ENCODE results near the gene ISYNA1.

ISYNA1 gene

DNA sequence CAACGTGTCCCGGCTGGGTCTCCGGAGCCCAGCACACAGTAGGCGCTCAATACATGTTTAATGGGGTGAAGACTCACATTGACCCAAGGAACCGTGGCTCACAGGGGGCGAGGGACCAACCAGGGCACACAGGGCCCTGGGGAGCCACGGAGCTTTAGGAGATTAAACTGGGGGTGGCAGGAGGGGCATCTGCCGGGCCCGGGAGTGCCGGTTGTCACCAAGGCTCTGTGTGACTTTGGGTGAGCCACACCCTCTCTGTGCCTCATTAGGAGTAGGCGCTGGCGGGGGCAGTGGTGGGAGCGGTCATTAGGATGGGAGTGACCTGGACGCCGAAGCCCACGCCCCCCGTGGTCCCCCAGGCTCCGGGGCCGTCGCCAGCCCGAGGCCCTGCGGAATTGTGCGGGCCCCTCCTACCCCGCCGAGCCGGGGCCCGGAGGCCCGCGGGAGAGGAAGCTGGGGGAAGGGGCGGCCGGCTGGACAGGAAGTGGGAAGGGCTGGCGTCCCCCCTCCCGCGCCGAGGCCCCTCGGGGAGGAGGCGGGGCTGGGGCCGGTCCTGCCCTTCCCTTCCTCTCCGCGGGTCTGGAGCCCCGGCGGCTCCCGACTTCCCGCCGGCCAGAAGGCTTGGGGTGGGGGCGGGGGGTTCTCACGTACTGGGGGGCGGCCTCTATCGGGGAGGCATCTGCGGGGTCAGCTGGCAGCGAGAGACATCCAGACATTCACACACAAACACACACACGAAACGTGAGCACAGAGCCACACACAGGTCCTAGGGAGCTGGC lies 20.5 kb downstream of the ISYNA1 start:
- Histone ChIP-seq H4K20me1 (ENCODE audit: control insufficient read depth, insufficient read depth, low read depth, low read length) (no peaks in the 10 kb centered on the region), H3K9me2 (replicated peaks; ENCODE audit: control insufficient read depth, low read length) (no peaks in the 10 kb centered on the region), H3K36me3 (ENCODE audit: control insufficient read depth, low read length) (peaks cover 14% of the 10 kb centered on the region), H3F3A (ENCODE audit: control insufficient read depth, insufficient read depth) (peaks cover 36% of the 10 kb centered on the region), H3K4me3 (ENCODE audit: low read length) (peak overlapping the region; percentile 90), H3K27me3 (ENCODE audit: control insufficient read depth, low read length) (no peaks in the 10 kb centered on the region), H3K27ac (ENCODE audit: low read depth, low read length) (peak overlapping the region; percentile 87), H3K4me1 (ENCODE audit: control insufficient read depth, low read length) (peaks cover 67% of the 10 kb centered on the region), H3K79me2 (ENCODE audit: control insufficient read depth, low read length) (peaks cover 30% of the 10 kb centered on the region), H3K4me2 (ENCODE audit: low read length) (peak overlapping the region; percentile 78), H3K9me3 (ENCODE audit: control insufficient read depth, insufficient read depth, low read length) (no peaks in the 10 kb centered on the region)
- no peak for TF ChIP-seq EZH2phosphoT487 (IDR thresholded peaks at IDR 0.05; ENCODE audit: borderline replicate concordance, low read length)
- TF ChIP-seq, protein P1, sequence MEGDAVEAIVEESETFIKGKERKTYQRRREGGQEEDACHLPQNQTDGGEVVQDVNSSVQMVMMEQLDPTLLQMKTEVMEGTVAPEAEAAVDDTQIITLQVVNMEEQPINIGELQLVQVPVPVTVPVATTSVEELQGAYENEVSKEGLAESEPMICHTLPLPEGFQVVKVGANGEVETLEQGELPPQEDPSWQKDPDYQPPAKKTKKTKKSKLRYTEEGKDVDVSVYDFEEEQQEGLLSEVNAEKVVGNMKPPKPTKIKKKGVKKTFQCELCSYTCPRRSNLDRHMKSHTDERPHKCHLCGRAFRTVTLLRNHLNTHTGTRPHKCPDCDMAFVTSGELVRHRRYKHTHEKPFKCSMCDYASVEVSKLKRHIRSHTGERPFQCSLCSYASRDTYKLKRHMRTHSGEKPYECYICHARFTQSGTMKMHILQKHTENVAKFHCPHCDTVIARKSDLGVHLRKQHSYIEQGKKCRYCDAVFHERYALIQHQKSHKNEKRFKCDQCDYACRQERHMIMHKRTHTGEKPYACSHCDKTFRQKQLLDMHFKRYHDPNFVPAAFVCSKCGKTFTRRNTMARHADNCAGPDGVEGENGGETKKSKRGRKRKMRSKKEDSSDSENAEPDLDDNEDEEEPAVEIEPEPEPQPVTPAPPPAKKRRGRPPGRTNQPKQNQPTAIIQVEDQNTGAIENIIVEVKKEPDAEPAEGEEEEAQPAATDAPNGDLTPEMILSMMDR (IDR thresholded peaks at IDR 0.05; ENCODE audit: low read depth, low read length, poor library complexity, severe bottlenecking) = no peak

DNA sequence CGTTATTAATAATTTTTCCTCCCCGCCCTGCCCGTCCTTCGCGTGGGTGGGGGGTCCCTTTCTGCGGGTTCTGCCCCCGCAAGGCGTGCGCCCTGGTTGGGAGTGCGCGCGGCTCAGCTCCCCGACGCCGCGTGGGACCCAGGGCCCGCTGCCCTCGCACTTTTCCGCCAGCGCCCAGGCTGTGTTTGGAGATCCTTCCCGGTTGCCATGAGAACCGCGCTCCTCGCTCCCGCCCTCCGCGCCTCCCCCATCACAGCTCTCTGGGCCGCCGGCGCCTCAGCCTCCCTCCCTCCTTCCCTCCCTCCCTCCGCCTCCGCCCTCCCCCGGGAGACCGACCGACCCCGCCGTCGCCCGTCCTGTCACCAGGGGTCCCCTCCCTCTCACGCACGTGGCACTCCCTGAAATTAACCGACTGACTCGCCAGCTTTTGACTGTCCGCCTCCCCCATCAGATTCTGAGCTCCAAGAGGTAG lies 21.1 kb downstream of the ISYNA1 start:
- peak overlapping the region; percentile 87 for H3K27ac ChIP-seq (ENCODE audit: low read depth, low read length)
- peaks cover 9% of the 10 kb centered on the region for H3K36me3 ChIP-seq (ENCODE audit: control insufficient read depth, low read length)
- no peaks in the 10 kb centered on the region for H4K20me1 ChIP-seq (ENCODE audit: control insufficient read depth, insufficient read depth, low read depth, low read length)
- H3K79me2 ChIP-seq (ENCODE audit: control insufficient read depth, low read length) = peaks cover 24% of the 10 kb centered on the region
- TF ChIP-seq EZH2phosphoT487 (IDR thresholded peaks at IDR 0.05; ENCODE audit: borderline replicate concordance, low read length) = no peak
- TF ChIP-seq, protein P1 (IDR thresholded peaks at IDR 0.05; ENCODE audit: low read depth, low read length, poor library complexity, severe bottlenecking) = no peak
- H3K9me2 ChIP-seq (replicated peaks; ENCODE audit: control insufficient read depth, low read length) = no peaks in the 10 kb centered on the region
- H3K4me3 ChIP-seq (ENCODE audit: low read length) = peak overlapping the region; percentile 90
- H3F3A ChIP-seq (ENCODE audit: control insufficient read depth, insufficient read depth) = peaks cover 31% of the 10 kb centered on the region
- peaks cover 61% of the 10 kb centered on the region for H3K4me1 ChIP-seq (ENCODE audit: control insufficient read depth, low read length)
- H3K27me3 ChIP-seq (ENCODE audit: control insufficient read depth, low read length) = no peaks in the 10 kb centered on the region
- peak overlapping the region; percentile 78 for H3K4me2 ChIP-seq (ENCODE audit: low read length)
- no peaks in the 10 kb centered on the region for H3K9me3 ChIP-seq (ENCODE audit: control insufficient read depth, insufficient read depth, low read length)

DNA sequence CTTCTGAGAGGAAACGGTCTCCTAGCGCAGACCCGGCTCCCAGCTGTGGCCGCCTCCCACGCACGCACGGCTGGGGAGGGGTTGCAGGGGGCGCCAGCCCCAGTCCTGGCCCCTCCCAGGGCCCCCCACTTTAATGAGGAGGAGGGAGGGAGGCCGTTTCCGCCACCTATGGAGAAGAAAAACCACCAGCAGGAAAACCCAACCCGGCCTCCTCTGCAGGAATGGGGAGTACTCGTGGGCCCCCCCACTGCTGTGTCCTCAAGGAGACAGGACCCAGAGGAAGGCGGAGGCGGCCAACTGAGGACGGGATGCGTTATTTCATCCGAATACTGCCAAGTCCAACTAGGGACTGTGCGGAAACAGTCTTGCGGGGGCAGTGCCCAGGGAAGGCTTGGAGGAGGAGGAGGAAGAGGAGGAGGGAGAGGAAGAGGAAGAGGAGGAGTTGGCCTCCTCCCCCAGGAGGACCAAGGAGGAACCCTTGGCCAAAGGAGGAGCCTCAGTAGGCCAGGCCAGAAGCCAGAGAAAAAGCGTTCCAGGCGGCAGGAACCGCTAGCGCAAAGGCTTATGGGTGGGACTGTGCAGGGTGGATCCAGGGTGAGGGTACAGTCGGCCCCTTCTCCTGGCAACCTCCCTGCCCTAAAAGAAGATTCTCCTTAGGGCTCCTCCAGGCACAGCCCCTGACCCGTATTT lies 22.6 kb downstream of the ISYNA1 start:
- Histone ChIP-seq H3F3A (ENCODE audit: control insufficient read depth, insufficient read depth) (peaks cover 25% of the 10 kb centered on the region), H3K27me3 (ENCODE audit: control insufficient read depth, low read length) (no peaks in the 10 kb centered on the region), H3K9me3 (ENCODE audit: control insufficient read depth, insufficient read depth, low read length) (no peaks in the 10 kb centered on the region), H3K79me2 (ENCODE audit: control insufficient read depth, low read length) (peaks cover 9% of the 10 kb centered on the region), H3K4me2 (ENCODE audit: low read length) (peak overlapping the region; percentile 78), H3K27ac (ENCODE audit: low read depth, low read length) (peak overlapping the region; percentile 87), H3K36me3 (ENCODE audit: control insufficient read depth, low read length) (peaks cover 5% of the 10 kb centered on the region), H3K4me1 (ENCODE audit: control insufficient read depth, low read length) (peaks cover 54% of the 10 kb centered on the region), H4K20me1 (ENCODE audit: control insufficient read depth, insufficient read depth, low read depth, low read length) (no peaks in the 10 kb centered on the region), H3K9me2 (replicated peaks; ENCODE audit: control insufficient read depth, low read length) (no peaks in the 10 kb centered on the region), H3K4me3 (ENCODE audit: low read length) (peak overlapping the region; percentile 90)
- TF ChIP-seq, protein P1 (IDR thresholded peaks at IDR 0.05; ENCODE audit: low read depth, low read length, poor library complexity, severe bottlenecking) = no peak
- TF ChIP-seq EZH2phosphoT487 (IDR thresholded peaks at IDR 0.05; ENCODE audit: borderline replicate concordance, low read length) = no peak

All from DOHH2 (cell line).